Measurements from ENCODE around the gene UBE2K.
"Not testable (repeated sequence)": the region's sequence is repeated elsewhere in the genome, so short reads cannot be mapped to it uniquely, and the experiment has no call there.

GRCh38 chr4:39670296-39670695, 27.6 kb upstream of the UBE2K start:
- TF ChIP-seq BACH2 (CRISPR knock-in tag; IDR thresholded peaks at IDR 0.05; ENCODE audit: borderline replicate concordance); ZFP30 (CRISPR knock-in tag; IDR thresholded peaks at IDR 0.05); ZFP3 (CRISPR knock-in tag; IDR thresholded peaks at IDR 0.05); PATZ1 (CRISPR knock-in tag; IDR thresholded peaks at IDR 0.05; ENCODE audit: borderline replicate concordance); ARNTL (CRISPR knock-in tag; IDR thresholded peaks at IDR 0.05; ENCODE audit: borderline replicate concordance, low read depth); OSR1 (CRISPR knock-in tag; IDR thresholded peaks at IDR 0.05); ZNF70 (CRISPR knock-in tag; IDR thresholded peaks at IDR 0.05); ESRRG (CRISPR knock-in tag; IDR thresholded peaks at IDR 0.05); TOX (CRISPR knock-in tag; IDR thresholded peaks at IDR 0.05; ENCODE audit: borderline replicate concordance); RARB (CRISPR knock-in tag; IDR thresholded peaks at IDR 0.05); ISL1 (CRISPR knock-in tag; IDR thresholded peaks at IDR 0.05); SNAI2 (CRISPR knock-in tag; IDR thresholded peaks at IDR 0.05); ZC3H10 (CRISPR knock-in tag; IDR thresholded peaks at IDR 0.05): not testable (repeated sequence)
